Mesothelial cell of epicardium (in vitro differentiated cells): ENCODE data around the gene GNAO1. TPM values are rescaled to one million over a fixed set of nuclear protein-coding genes. Genes with fewer than 3 reads are reported as not detected.

ENCODE experiments used
- DNase-seq, 2 experiments: peaks; one replicate each; pipeline ENCODE4 v3.0.0; 2021; ENCODE audit warnings: low spot score in 2 of 2; ENCODE audit not compliant: unreplicated experiment in 2 of 2
- H3K27ac Mint-ChIP-seq: 2 replicates; pipeline ENCODE4 v1.8.0; 2021; ENCODE audit warnings: mixed read lengths
- H3K27me3 Mint-ChIP-seq: 2 replicates; pipeline ENCODE4 v1.8.0; 2021; ENCODE audit warnings: low read depth, mixed read lengths
- H3K36me3 Mint-ChIP-seq: 2 replicates; pipeline ENCODE4 v1.8.0; 2021; ENCODE audit warnings: mixed read lengths
- H3K4me1 Mint-ChIP-seq: 2 replicates; pipeline ENCODE4 v1.8.0; 2021; ENCODE audit warnings: mixed read lengths
- H3K4me3 Mint-ChIP-seq: 2 replicates; pipeline ENCODE4 v1.8.0; 2021; ENCODE audit warnings: mild to moderate bottlenecking, moderate library complexity, mixed read lengths
- H3K9me3 Mint-ChIP-seq: 2 replicates; pipeline ENCODE4 v1.8.0; 2021; ENCODE audit warnings: mixed read lengths
- CTCF ChIP-seq: fragments of 200-600 bp; sonication (generic); IDR thresholded peaks from one replicate; pipeline ENCODE4 v1.5.0; 2021; ENCODE audit warnings: antibody characterized with exemption; ENCODE audit not compliant: unreplicated experiment
- total RNA-seq: library from RNA; stranded (reverse); gene quantifications from 3 replicates; pipeline ENCODE4 v1.2.1, GENCODE V29; 2021

Gene GNAO1
- total RNA-seq, 1 donor from 2014 or later = 3.3 TPM

- no peak for TF ChIP-seq CTCF
- peaks cover under 1% of the 10 kb centered on the region for H3K4me1 Mint-ChIP-seq
- no peaks in the 10 kb centered on the region for H3K9me3 Mint-ChIP-seq
Measured at GRCh38 chr16:56284521-56284920, 93.2 kb downstream of the GNAO1 start.

DNA sequence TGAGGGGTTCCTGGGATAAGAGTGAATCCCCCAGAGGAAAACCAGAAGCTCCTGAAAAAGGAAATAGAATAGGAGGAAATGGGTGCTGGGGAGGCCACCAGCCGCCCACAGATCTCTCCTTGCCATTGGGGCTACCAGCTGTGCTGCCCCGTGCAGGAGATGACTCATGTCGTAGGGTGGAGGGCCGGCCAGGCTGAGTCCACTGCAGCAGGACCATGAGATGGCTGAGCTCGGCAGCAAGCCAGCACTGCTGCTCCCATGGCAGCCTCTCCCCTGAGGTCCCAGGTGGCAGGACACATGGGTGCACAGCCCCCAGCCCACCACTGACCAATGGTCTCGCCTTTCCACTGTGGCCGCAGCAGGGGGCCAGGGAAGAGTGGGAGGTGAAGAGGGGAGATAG lies 95.5 kb downstream of the GNAO1 start:
- no peaks in the 10 kb centered on the region for H3K9me3 Mint-ChIP-seq
- no peak for TF ChIP-seq CTCF
- no peak for DNase-seq
- no peaks in the 10 kb centered on the region for H3K4me1 Mint-ChIP-seq
- no peak overlapping the region for H3K4me3 Mint-ChIP-seq
- no peak overlapping the region for H3K27ac Mint-ChIP-seq
- no peaks in the 10 kb centered on the region for H3K36me3 Mint-ChIP-seq
- H3K27me3 Mint-ChIP-seq = no peaks in the 10 kb centered on the region

More at GRCh38 chr16:56284521-56284920, 93.2 kb downstream of the GNAO1 start:
- no peak overlapping the region for H3K4me3 Mint-ChIP-seq
- H3K27ac Mint-ChIP-seq = no peak overlapping the region
- no peaks in the 10 kb centered on the region for H3K27me3 Mint-ChIP-seq
- no peaks in the 10 kb centered on the region for H3K36me3 Mint-ChIP-seq
- DNase-seq = no peak

DNA sequence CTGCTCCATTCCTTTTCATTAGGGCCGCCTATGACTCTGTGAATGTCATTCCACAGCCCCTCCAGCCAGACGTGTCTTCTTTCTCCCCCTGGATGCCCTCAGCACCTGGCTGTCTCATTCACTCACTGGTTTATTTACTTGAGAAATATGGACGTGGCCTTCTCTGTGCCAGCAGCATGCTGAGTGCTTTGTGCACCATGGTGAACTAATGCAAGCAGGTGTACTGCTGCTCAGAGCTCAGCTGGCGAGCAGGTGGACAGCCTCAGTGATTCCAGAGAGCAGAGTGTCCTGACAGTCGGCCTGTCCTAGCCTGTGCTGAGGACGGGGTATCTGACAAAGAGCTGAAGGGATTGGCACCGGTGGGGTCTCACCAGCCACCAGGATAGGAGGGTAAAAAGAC lies 96.7 kb downstream of the GNAO1 start:
- no peak for DNase-seq
- no peak overlapping the region for H3K4me3 Mint-ChIP-seq
- no peak for TF ChIP-seq CTCF
- H3K27me3 Mint-ChIP-seq = no peaks in the 10 kb centered on the region
- no peaks in the 10 kb centered on the region for H3K36me3 Mint-ChIP-seq
- no peaks in the 10 kb centered on the region for H3K9me3 Mint-ChIP-seq
- no peaks in the 10 kb centered on the region for H3K4me1 Mint-ChIP-seq
- H3K27ac Mint-ChIP-seq = no peak overlapping the region

DNA sequence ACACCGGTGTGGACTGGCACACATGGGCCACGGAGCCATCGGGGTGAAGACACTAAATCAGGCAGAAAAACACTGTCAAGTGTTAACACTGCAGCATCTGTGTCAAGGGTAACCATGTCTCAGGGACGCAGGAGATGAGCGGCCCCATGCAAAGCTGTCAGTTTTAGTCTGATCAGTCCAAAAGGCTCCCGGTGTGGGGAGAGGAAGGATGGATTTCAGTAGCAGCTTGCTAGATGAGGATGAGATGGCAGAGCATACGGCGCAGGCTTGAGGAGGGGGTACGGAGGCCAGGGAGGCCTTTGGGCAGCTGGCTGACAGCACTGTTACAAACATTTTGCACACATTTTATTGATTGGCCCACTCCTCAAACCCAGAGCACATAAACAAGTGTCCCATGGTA lies 98.1 kb downstream of the GNAO1 start:
- Mint-ChIP-seq H3K4me1 (no peaks in the 10 kb centered on the region), H3K36me3 (no peaks in the 10 kb centered on the region), H3K27ac (no peak overlapping the region), H3K27me3 (no peaks in the 10 kb centered on the region), H3K9me3 (no peaks in the 10 kb centered on the region), H3K4me3 (no peak overlapping the region)
- TF ChIP-seq CTCF = no peak
- no peak for DNase-seq

DNA sequence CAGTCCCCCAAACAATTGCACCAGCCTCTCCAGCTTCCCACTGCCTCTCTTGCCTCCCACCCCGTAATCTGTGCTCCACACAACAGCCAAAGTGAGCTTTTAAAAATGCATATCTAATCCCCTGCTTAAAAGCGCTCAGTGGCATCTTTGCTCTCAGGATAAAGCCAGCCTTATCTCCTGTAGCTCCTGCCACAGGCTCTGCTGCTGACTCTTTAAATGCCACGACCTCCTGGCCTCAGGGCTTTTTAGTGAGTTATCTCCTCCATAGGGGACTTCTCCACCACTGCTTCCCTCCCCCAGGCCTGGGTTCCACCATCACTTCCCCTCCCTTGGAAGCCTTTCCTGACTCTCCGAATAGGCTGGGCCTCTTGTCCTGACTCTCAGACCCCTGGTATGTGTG lies 98.6 kb downstream of the GNAO1 start:
- no peak overlapping the region for H3K4me3 Mint-ChIP-seq
- no peaks in the 10 kb centered on the region for H3K36me3 Mint-ChIP-seq
- no peaks in the 10 kb centered on the region for H3K27me3 Mint-ChIP-seq
- TF ChIP-seq CTCF = no peak
- no peaks in the 10 kb centered on the region for H3K9me3 Mint-ChIP-seq
- no peaks in the 10 kb centered on the region for H3K4me1 Mint-ChIP-seq
- no peak for DNase-seq
- no peak overlapping the region for H3K27ac Mint-ChIP-seq

DNA sequence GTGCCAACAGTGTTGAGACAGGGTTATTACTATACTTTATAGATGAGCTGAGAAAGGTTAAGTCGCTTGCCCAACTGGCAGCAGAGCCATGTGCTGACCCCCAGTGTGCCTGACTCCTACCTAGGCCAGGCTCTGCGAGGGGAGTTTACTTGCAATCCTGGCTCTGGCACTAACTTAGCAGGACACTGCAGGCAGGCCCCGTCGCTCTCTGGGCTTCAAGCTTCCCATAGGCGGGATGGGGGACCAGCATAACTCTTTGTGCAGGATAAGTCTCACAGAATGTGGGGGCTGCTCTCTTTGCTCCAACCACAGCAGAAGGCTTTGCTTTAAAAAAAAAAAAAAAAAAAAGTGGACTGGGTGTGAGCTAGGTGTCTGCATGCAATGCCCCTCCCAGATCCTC lies 102.7 kb downstream of the GNAO1 start:
- no peak overlapping the region for H3K4me3 Mint-ChIP-seq
- DNase-seq = no peak
- H3K4me1 Mint-ChIP-seq = peaks cover 15% of the 10 kb centered on the region
- no peaks in the 10 kb centered on the region for H3K36me3 Mint-ChIP-seq
- H3K9me3 Mint-ChIP-seq = no peaks in the 10 kb centered on the region
- no peak for TF ChIP-seq CTCF
- H3K27ac Mint-ChIP-seq = no peak overlapping the region
- no peaks in the 10 kb centered on the region for H3K27me3 Mint-ChIP-seq
